H1 (cell line): ENCODE measurements around the gene LAMTOR4.

Source experiments
- BCL11A ChIP-seq, 2 experiments: IDR thresholded peaks; one replicate each; pipeline ENCODE4 v1.6.1; 2011; ENCODE audit warnings: low read depth in 2 of 2, low read length in 2 of 2, mild to moderate bottlenecking in 2 of 2
- CTCF ChIP-seq, 3 experiments: IDR thresholded peaks; 1 replicate in 2 of 3; 2 replicates in 1 of 3; pipeline versions ENCODE4 v1.5.1 to v1.6.1; 2011; ENCODE audit warnings: low read length in 3 of 3, mild to moderate bottlenecking in 3 of 3, inconsistent platforms in 2 of 3, low read depth in 1 of 3, moderate library complexity in 1 of 3; ENCODE audit not compliant: insufficient read depth in 1 of 3; ENCODE audit errors: control extremely low read depth in 1 of 3
- EP300 ChIP-seq, 2 experiments: IDR thresholded peaks; 1 replicate in 1 of 2; 2 replicates in 1 of 2; pipeline ENCODE4 v1.6.1; 2011 to 2012; ENCODE audit warnings: low read depth in 2 of 2, low read length in 2 of 2, mild to moderate bottlenecking in 2 of 2, borderline replicate concordance in 1 of 2, inconsistent platforms in 1 of 2, moderate library complexity in 1 of 2

DNA sequence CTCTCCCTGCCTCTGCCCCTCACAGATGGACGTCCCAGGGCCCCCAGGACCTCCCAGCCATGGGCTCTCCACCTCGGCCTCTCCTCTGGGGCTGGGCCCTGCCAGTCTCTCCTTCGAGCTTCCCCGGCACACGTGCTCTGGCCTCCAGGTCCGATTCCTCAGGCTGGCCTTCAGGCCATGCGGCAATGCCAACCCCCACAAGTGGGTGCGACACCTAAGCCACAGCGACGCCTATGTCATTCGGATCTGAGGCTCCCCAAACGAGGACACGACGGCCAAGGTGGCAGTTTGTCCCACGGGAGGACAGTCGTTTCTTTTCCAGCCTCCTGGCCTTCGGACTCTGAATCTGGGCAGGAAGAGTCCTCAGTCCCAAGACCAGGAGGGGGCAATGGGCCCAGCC, 42.1 kb upstream of the LAMTOR4 start:
- no peak for TF ChIP-seq BCL11A (IDR thresholded peaks at IDR 0.05; ENCODE audit: low read depth in 2 of 2, low read length in 2 of 2)
- no peak for TF ChIP-seq CTCF (IDR thresholded peaks at IDR 0.05; ENCODE audit: control extremely low read depth in 1 of 3, insufficient read depth in 1 of 3, low read depth in 1 of 3, low read length in 3 of 3)
- TF ChIP-seq EP300 (IDR thresholded peaks at IDR 0.05; ENCODE audit: borderline replicate concordance in 1 of 2, low read depth in 2 of 2, low read length in 2 of 2) = no peak
